ENCODE measurements around the gene ANXA2. TPM values are rescaled to one million over a fixed set of nuclear protein-coding genes. Genes with fewer than 3 reads are reported as not detected.
A peak's percentile ranks its signal among the peaks of the same experiment; 100 is the strongest.

The ANXA2 gene
- total RNA-seq, 1 donor, result 3,136 TPM

GRCh38 chr15:60375306-60375705, 22.5 kb downstream of the ANXA2 start:
- TF ChIP-seq CTCF (IDR thresholded peaks at IDR 0.05; ENCODE audit: insufficient read depth, low read length), result no peak
- no peak for DNase-seq (ENCODE audit: low read depth)
- H3K4me3 ChIP-seq (ENCODE audit: low read depth, low read length), result no peak overlapping the region

GRCh38 chr15:60374628-60375081, 23.1 kb downstream of the ANXA2 start:
- no peak overlapping the region for H3K4me3 ChIP-seq (ENCODE audit: low read depth, low read length)
- no peak for TF ChIP-seq CTCF (IDR thresholded peaks at IDR 0.05; ENCODE audit: insufficient read depth, low read length)
- peak; percentile 95 for DNase-seq (ENCODE audit: low read depth)

GRCh38 chr15:60374209-60374608, 23.6 kb downstream of the ANXA2 start:
- H3K4me3 ChIP-seq (ENCODE audit: low read depth, low read length), result no peak overlapping the region
- no peak for TF ChIP-seq CTCF (IDR thresholded peaks at IDR 0.05; ENCODE audit: insufficient read depth, low read length)
- no peak for DNase-seq (ENCODE audit: low read depth)

GRCh38 chr15:60373745-60374144, 24.0 kb downstream of the ANXA2 start:
- no peak for DNase-seq (ENCODE audit: low read depth)
- H3K4me3 ChIP-seq (ENCODE audit: low read depth, low read length), result no peak overlapping the region
- TF ChIP-seq CTCF (IDR thresholded peaks at IDR 0.05; ENCODE audit: insufficient read depth, low read length), result no peak

- no peak for DNase-seq (ENCODE audit: low read depth)
- TF ChIP-seq CTCF (IDR thresholded peaks at IDR 0.05; ENCODE audit: insufficient read depth, low read length), result no peak
- H3K4me3 ChIP-seq (ENCODE audit: low read depth, low read length), result no peak overlapping the region
These were observed 24.5 kb downstream of the ANXA2 start for GRCh38 chr15:60373327-60373726.

GRCh38 chr15:60372756-60373155, 25.0 kb downstream of the ANXA2 start:
- H3K4me3 ChIP-seq (ENCODE audit: low read depth, low read length), result no peak overlapping the region
- peak; percentile 74 for DNase-seq (ENCODE audit: low read depth)
- TF ChIP-seq CTCF (IDR thresholded peaks at IDR 0.05; ENCODE audit: insufficient read depth, low read length), result no peak

GRCh38 chr15:60372227-60372626, 25.6 kb downstream of the ANXA2 start:
- DNase-seq (ENCODE audit: low read depth), result no peak
- TF ChIP-seq CTCF (IDR thresholded peaks at IDR 0.05; ENCODE audit: insufficient read depth, low read length), result no peak
- H3K4me3 ChIP-seq (ENCODE audit: low read depth, low read length), result no peak overlapping the region
